H1 (cell line): ENCODE data around the gene GPC4.

Source experiments
- ASH2L ChIP-seq: fragments of 200-600, 300-600 bp; sonication (generic); IDR thresholded peaks from one replicate; pipeline ENCODE4 v1.7.1; 2017; ENCODE audit warnings: low read length
- CREB1 ChIP-seq: IDR thresholded peaks from 2 replicates; pipeline ENCODE4 v1.6.1; 2012; ENCODE audit warnings: inconsistent platforms
- CTCF ChIP-seq, 3 experiments: IDR thresholded peaks; 1 replicate in 2 of 3; 2 replicates in 1 of 3; pipeline versions ENCODE4 v1.5.1 to v1.6.1; 2011; ENCODE audit warnings: low read length in 3 of 3, mild to moderate bottlenecking in 3 of 3, inconsistent platforms in 2 of 3, low read depth in 1 of 3, moderate library complexity in 1 of 3; ENCODE audit not compliant: insufficient read depth in 1 of 3; ENCODE audit errors: control extremely low read depth in 1 of 3
- HDAC2 ChIP-seq, 2 experiments: fragments of 300-600 bp in 1 of 2; sonication (generic) in 1 of 2; IDR thresholded peaks; 2 replicates each; pipeline ENCODE4 v1.6.1; 2011 to 2012; ENCODE audit warnings: low read depth in 2 of 2, low read length in 2 of 2, mild to moderate bottlenecking in 2 of 2, moderate library complexity in 2 of 2, borderline replicate concordance in 1 of 2, inconsistent platforms in 1 of 2
- POLR2A ChIP-seq, 2 experiments: IDR thresholded peaks; 1 replicate in 1 of 2; 2 replicates in 1 of 2; pipeline ENCODE4 v1.6.1; 2011; ENCODE audit warnings: low read depth in 2 of 2, low read length in 2 of 2, mild to moderate bottlenecking in 2 of 2; ENCODE audit errors: control extremely low read depth in 1 of 2
- POLR2AphosphoS5 ChIP-seq: IDR thresholded peaks from 2 replicates; pipeline ENCODE4 v1.6.1; 2011; ENCODE audit warnings: low read depth, low read length
- RFX5 ChIP-seq: IDR thresholded peaks from 2 replicates; pipeline ENCODE4 v1.6.1; 2011; ENCODE audit warnings: low read depth, low read length, improper control_type of control experiment, borderline replicate concordance
- RNF2 ChIP-seq: fragments of 200-900, 300-1000 bp; sonication (generic); IDR thresholded peaks from 2 replicates; pipeline ENCODE4 v1.7.1; 2016; ENCODE audit warnings: borderline replicate concordance, low read depth, mild to moderate bottlenecking, antibody characterized with exemption, low read length; ENCODE audit not compliant: poor library complexity, severe bottlenecking; ENCODE audit errors: missing control alignments
- SIX5 ChIP-seq: IDR thresholded peaks from 2 replicates; pipeline ENCODE4 v1.6.1; 2011; ENCODE audit warnings: mild to moderate bottlenecking, low read depth, low read length
- ZNF274 ChIP-seq: IDR thresholded peaks from 2 replicates; pipeline ENCODE4 v1.7.0; 2012; ENCODE audit warnings: low read length, borderline replicate concordance; ENCODE audit errors: extremely low read depth
- TF ChIP-seq, protein P1 (sequence below): IDR thresholded peaks from 2 replicates; pipeline ENCODE4 v1.6.1; 2012; ENCODE audit warnings: inconsistent platforms

GRCh38 chrX:133370696-133371275 lies 44.5 kb downstream of the GPC4 start:
- TF ChIP-seq ZNF274 (no peak), RFX5 (no peak), HDAC2 (IDR thresholded peaks at IDR 0.05; ENCODE audit: borderline replicate concordance in 1 of 2, low read depth in 2 of 2, low read length in 2 of 2) (no peak), CREB1 (no peak), CTCF (IDR thresholded peaks at IDR 0.05; ENCODE audit: control extremely low read depth in 1 of 3, insufficient read depth in 1 of 3, low read depth in 1 of 3, low read length in 3 of 3) (no peak), RNF2 (no peak), POLR2A (IDR thresholded peaks at IDR 0.05; ENCODE audit: control extremely low read depth in 1 of 2, low read depth in 2 of 2, low read length in 2 of 2) (no peak), POLR2AphosphoS5 (no peak), ASH2L (no peak), SIX5 (no peak)
- TF ChIP-seq, protein P1, sequence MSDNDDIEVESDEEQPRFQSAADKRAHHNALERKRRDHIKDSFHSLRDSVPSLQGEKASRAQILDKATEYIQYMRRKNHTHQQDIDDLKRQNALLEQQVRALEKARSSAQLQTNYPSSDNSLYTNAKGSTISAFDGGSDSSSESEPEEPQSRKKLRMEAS: no peak
